Vagina (tissue), 2 donors: ENCODE data around the gene MRPS27.

Experiments used
- POLR2A ChIP-seq, 2 donors: fragments of 450-650 bp; IDR thresholded peaks; one replicate each; pipeline ENCODE4 v1.6.1; 2017; ENCODE audit warnings: antibody characterized with exemption in 2 of 2, mild to moderate bottlenecking in 2 of 2, moderate library complexity in 2 of 2
- TF ChIP-seq, protein P1 (sequence below), 3 experiments: fragments of 450-650 bp in 2 of 3; fragments of 200-600 bp in 1 of 3; sonication (generic) in 1 of 3; IDR thresholded peaks; one replicate each; pipeline ENCODE4 v1.5.1; 2017 to 2019; ENCODE audit warnings: antibody characterized with exemption in 3 of 3, mild to moderate bottlenecking in 2 of 3, moderate library complexity in 2 of 3

DNA sequence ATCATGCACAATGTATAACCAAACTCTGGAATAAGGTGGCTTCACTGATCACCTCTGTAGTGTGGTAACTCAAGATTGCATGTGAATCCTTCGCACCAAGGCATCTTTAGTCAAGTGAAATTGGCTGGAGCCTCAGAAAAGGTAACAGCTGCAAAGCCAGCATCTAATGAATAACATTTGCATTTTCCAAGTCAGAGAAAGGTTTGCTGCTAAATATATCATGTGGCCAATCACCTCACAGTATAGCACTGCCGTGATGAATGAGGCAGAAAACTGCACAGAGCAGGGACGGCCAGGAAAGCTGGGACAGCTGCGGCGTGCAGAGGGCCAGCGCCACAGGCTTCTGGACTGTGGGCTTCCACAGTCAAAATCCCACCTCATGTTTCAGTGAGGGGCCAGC is 18.5 kb downstream of the MRPS27 start:
- TF ChIP-seq, protein P1, sequence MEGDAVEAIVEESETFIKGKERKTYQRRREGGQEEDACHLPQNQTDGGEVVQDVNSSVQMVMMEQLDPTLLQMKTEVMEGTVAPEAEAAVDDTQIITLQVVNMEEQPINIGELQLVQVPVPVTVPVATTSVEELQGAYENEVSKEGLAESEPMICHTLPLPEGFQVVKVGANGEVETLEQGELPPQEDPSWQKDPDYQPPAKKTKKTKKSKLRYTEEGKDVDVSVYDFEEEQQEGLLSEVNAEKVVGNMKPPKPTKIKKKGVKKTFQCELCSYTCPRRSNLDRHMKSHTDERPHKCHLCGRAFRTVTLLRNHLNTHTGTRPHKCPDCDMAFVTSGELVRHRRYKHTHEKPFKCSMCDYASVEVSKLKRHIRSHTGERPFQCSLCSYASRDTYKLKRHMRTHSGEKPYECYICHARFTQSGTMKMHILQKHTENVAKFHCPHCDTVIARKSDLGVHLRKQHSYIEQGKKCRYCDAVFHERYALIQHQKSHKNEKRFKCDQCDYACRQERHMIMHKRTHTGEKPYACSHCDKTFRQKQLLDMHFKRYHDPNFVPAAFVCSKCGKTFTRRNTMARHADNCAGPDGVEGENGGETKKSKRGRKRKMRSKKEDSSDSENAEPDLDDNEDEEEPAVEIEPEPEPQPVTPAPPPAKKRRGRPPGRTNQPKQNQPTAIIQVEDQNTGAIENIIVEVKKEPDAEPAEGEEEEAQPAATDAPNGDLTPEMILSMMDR (IDR thresholded peaks at IDR 0.05) = no peak
- no peak for TF ChIP-seq POLR2A (IDR thresholded peaks at IDR 0.05)
